ENCODE data around the gene ARHGAP30. TPM values are rescaled to one million over a fixed set of nuclear protein-coding genes. Genes with fewer than 3 reads are reported as not detected.
A peak's percentile ranks its signal among the peaks of the same experiment; 100 is the strongest.
"Not testable (repeated sequence)": the region's sequence is repeated elsewhere in the genome, so short reads cannot be mapped to it uniquely, and the experiment has no call there.

The ARHGAP30 gene
- total and polyA plus RNA-seq, 2 donors, result 40.8 to 65.7 TPM

DNA sequence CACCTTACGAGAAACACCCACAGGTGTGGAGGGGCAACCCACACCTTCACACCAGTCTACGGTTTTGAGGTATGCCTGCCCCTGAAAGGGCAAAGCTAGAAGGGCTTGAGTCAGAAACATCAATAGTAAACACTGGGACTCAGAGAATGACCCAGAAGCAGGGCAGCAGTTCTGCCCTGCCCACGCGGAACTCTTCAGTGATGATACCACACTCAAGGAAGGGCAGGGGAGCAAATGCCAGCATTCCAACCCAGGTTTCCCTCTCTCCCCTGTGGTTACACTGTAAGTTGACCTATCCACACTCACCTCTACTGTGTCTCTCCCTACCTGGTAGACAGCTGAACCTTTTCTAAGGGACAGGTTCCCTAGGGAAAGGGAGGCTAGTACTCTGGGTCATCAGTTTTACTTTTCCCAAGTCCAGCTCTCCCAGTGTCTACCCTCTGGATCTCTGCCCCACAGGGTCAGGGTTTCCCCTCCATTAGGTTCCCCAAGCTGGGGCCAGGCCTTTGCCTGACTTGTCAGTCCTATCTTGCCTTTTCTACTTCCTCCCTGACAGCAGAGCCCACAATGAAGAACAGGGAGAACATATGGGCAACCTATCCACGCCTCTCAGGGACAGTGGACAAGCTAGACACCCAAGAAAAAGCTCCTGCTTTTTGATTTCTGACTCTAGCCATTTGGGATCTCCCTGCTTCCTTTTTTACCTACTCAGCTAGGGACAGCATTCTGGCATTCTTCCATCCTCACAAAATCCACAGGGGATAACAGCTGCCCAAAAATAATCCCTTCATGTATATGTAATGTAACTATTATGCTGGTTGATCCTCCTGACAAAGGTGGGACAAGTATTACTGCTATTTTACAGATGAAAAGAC lies 51.7 kb downstream of the ARHGAP30 start:
- no peaks in the 10 kb centered on the region for H3K9me3 ChIP-seq (ENCODE audit: control insufficient read depth in 2 of 2, insufficient read depth in 1 of 2, low read length in 1 of 2)
- no peak overlapping the region for H3K27ac ChIP-seq (ENCODE audit: low read depth in 1 of 2, low read length in 1 of 2)
- H3K36me3 ChIP-seq (ENCODE audit: control insufficient read depth in 2 of 2, insufficient read depth in 2 of 2, low read length in 1 of 2), result peaks cover 0 to 2% of the 10 kb centered on the region in 2 donors
- no peak overlapping the region for H3K4me3 ChIP-seq (ENCODE audit: low read length in 2 of 2)
- H3K4me1 ChIP-seq (ENCODE audit: control insufficient read depth in 2 of 2, insufficient read depth in 2 of 2, low read length in 2 of 2), result peaks cover 14 to 43% of the 10 kb centered on the region in 2 donors
- H3K27me3 ChIP-seq (ENCODE audit: control insufficient read depth in 2 of 2, insufficient read depth in 1 of 2, low read length in 1 of 2), result peaks cover 0 to 6% of the 10 kb centered on the region in 2 donors
- WGBS, result 96% methylated on average over 5 of the region's 5 CpGs
- no peak for DNase-seq (ENCODE audit: low read depth in 6 of 9, low spot score in 9 of 9)

DNA sequence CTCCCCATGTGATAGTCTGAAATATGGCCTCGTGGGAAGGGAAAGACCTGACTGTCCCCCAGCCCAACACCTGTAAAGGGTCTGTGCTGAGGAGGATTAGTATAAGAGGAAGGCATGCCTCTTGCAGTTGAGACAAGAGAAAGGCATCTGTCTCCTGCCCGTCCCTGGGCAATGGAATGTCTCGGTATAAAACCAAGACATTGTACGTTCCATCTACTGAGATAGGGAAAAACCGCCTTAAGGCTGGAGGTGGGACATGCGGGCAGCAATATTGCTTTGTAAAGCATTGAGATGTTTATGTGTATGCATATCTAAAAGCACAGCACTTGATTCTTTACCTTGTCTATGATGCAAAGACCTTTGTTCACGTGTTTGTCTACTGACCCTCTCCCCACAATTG lies 52.5 kb downstream of the ARHGAP30 start:
- WGBS, result 95% methylated on average over 6 of the region's 7 CpGs
- H3K9me3 ChIP-seq (ENCODE audit: control insufficient read depth in 2 of 2, insufficient read depth in 1 of 2, low read length in 1 of 2); DNase-seq (ENCODE audit: low read depth in 6 of 9, low spot score in 9 of 9); H3K36me3 ChIP-seq (ENCODE audit: control insufficient read depth in 2 of 2, insufficient read depth in 2 of 2, low read length in 1 of 2); H3K4me3 ChIP-seq (ENCODE audit: low read length in 2 of 2); H3K27ac ChIP-seq (ENCODE audit: low read depth in 1 of 2, low read length in 1 of 2); H3K27me3 ChIP-seq (ENCODE audit: control insufficient read depth in 2 of 2, insufficient read depth in 1 of 2, low read length in 1 of 2): not testable (repeated sequence)
- H3K4me1 ChIP-seq (ENCODE audit: control insufficient read depth in 2 of 2, insufficient read depth in 2 of 2, low read length in 2 of 2), result peaks cover 16 to 50% of the 10 kb centered on the region in 2 donors

DNA sequence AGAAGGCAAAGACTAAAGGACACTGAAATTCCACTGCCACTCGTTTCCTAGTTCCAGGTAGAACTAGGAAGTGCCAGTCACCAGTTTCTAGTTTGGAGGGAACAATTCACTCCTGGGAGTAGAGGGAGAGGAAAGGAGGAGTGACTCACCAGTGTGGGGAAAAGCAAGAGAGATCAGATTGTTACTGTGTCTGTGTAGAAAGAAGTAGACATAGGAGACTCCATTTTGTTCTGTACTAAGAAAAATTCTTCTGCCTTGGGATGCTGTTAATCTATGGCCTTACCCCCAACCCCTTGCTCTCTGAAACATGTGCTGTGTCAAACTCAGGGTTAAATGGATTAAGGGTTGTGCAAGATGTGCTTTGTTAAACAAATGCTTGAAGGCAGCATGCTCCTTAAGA lies 53.0 kb downstream of the ARHGAP30 start:
- H3K4me3 ChIP-seq (ENCODE audit: low read length in 2 of 2); H3K27me3 ChIP-seq (ENCODE audit: control insufficient read depth in 2 of 2, insufficient read depth in 1 of 2, low read length in 1 of 2); H3K36me3 ChIP-seq (ENCODE audit: control insufficient read depth in 2 of 2, insufficient read depth in 2 of 2, low read length in 1 of 2); H3K9me3 ChIP-seq (ENCODE audit: control insufficient read depth in 2 of 2, insufficient read depth in 1 of 2, low read length in 1 of 2); H3K27ac ChIP-seq (ENCODE audit: low read depth in 1 of 2, low read length in 1 of 2); DNase-seq (ENCODE audit: low read depth in 6 of 9, low spot score in 9 of 9): not testable (repeated sequence)
- H3K4me1 ChIP-seq (ENCODE audit: control insufficient read depth in 2 of 2, insufficient read depth in 2 of 2, low read length in 2 of 2), result peaks cover 16 to 52% of the 10 kb centered on the region in 2 donors
- WGBS, result 92% methylated on average over 1 of the region's 1 CpG

DNA sequence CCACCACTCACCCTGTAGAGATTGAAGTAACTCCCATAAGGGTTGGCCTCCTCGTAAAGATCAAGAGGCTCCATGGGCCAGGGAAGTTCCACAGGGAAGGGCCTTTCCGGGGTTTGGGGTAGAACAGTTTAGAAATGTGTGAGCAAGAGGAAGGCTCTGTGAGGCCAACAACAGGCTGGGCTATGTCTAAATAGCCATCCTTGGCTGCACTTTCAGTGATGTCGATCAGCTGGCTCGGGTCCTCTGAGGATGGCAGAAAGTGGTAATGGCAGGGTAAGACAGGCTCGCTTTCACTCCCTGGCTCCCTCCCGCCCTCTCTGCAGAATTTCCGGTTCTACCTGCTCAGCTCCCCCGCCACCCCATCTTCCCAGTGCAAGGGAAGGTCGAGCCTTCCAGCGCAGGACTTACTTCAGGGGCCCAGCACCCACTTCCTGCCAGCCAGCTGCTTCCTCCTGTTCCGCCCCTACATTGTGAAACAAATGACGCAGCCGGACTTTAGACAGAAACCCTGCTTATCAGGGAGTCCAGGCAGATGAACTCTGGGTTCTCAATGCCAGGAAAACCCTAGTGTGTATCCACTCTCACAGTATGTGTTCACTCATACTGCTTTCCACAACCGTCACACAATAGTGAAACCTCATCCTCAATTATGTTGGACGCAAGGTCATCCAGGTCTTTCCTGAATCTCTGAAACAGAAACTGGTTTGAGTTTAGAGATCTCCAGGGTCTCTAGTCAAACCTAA lies 56.0 kb downstream of the ARHGAP30 start:
- Histone ChIP-seq H3K36me3 (ENCODE audit: control insufficient read depth in 2 of 2, insufficient read depth in 2 of 2, low read length in 1 of 2) (peaks cover 0 to 2% of the 10 kb centered on the region in 2 donors), H3K4me3 (ENCODE audit: low read length in 2 of 2) (peak overlapping the region; percentile 21 to 37), H3K27ac (ENCODE audit: low read depth in 1 of 2, low read length in 1 of 2) (peak overlapping the region; percentile 87 to 94), H3K27me3 (ENCODE audit: control insufficient read depth in 2 of 2, insufficient read depth in 1 of 2, low read length in 1 of 2) (no peaks in the 10 kb centered on the region), H3K4me1 (ENCODE audit: control insufficient read depth in 2 of 2, insufficient read depth in 2 of 2, low read length in 2 of 2) (peaks cover 12 to 34% of the 10 kb centered on the region in 2 donors), H3K9me3 (ENCODE audit: control insufficient read depth in 2 of 2, insufficient read depth in 1 of 2, low read length in 1 of 2) (no peaks in the 10 kb centered on the region)
- 7% methylated on average over 15 of the region's 15 CpGs for WGBS
- peak in 7 of 9 donors; percentile 49 to 83 (median 63) for DNase-seq (ENCODE audit: low read depth in 6 of 9, low spot score in 9 of 9)

DNA sequence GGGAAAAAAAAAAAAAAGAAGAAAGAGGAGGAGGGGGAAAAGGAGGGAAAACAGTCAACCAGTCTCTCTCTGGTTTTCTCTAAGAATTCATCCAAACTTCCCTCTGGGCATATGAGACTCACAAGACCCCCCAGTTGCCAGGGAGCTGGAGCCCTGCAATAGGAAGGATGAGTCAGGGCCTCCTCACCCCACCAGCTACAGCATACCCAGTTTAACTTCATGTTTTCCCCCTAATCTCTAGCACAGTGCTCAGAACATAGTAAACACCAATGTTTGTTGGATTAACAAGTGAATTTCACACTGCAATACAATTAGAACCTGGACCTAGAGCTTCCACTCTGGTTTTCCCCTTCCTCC lies 56.6 kb downstream of the ARHGAP30 start:
- Histone ChIP-seq H3K36me3 (ENCODE audit: control insufficient read depth in 2 of 2, insufficient read depth in 2 of 2, low read length in 1 of 2) (peaks cover 0 to 2% of the 10 kb centered on the region in 2 donors), H3K4me1 (ENCODE audit: control insufficient read depth in 2 of 2, insufficient read depth in 2 of 2, low read length in 2 of 2) (peaks cover 12 to 28% of the 10 kb centered on the region in 2 donors), H3K27me3 (ENCODE audit: control insufficient read depth in 2 of 2, insufficient read depth in 1 of 2, low read length in 1 of 2) (no peaks in the 10 kb centered on the region), H3K4me3 (ENCODE audit: low read length in 2 of 2) (peak overlapping the region; percentile 21 to 37), H3K9me3 (ENCODE audit: control insufficient read depth in 2 of 2, insufficient read depth in 1 of 2, low read length in 1 of 2) (no peaks in the 10 kb centered on the region), H3K27ac (ENCODE audit: low read depth in 1 of 2, low read length in 1 of 2) (peak overlapping the region; percentile 87 to 94)
- no peak for DNase-seq (ENCODE audit: low read depth in 6 of 9, low spot score in 9 of 9)

DNA sequence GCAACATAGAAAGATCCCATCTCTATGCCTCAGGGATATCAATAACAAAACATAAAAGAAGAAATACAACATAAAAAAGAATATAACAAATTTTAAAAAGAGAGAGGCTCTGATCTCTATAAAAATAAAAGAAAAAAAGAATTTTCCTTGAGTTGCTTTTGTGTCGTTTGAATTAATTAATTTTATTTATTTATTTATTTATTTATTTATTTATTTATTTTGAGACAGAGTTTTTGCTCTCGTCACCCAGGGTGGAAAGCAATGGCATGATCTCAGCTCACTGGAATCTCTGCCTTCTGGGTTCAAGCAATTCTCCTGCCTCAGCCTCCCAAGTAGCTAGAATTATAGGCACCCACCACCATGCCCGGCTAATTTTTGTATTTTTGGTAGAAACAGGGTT lies 57.3 kb downstream of the ARHGAP30 start:
- Histone ChIP-seq H3K4me1 (ENCODE audit: control insufficient read depth in 2 of 2, insufficient read depth in 2 of 2, low read length in 2 of 2) (peaks cover 12 to 25% of the 10 kb centered on the region in 2 donors), H3K36me3 (ENCODE audit: control insufficient read depth in 2 of 2, insufficient read depth in 2 of 2, low read length in 1 of 2) (peaks cover 0 to 2% of the 10 kb centered on the region in 2 donors), H3K27ac (ENCODE audit: low read depth in 1 of 2, low read length in 1 of 2) (no peak overlapping the region), H3K27me3 (ENCODE audit: control insufficient read depth in 2 of 2, insufficient read depth in 1 of 2, low read length in 1 of 2) (no peaks in the 10 kb centered on the region), H3K4me3 (ENCODE audit: low read length in 2 of 2) (no peak overlapping the region), H3K9me3 (ENCODE audit: control insufficient read depth in 2 of 2, insufficient read depth in 1 of 2, low read length in 1 of 2) (no peaks in the 10 kb centered on the region)
- no peak for DNase-seq (ENCODE audit: low read depth in 6 of 9, low spot score in 9 of 9)
- WGBS, result 97% methylated on average over 3 of the region's 3 CpGs

DNA sequence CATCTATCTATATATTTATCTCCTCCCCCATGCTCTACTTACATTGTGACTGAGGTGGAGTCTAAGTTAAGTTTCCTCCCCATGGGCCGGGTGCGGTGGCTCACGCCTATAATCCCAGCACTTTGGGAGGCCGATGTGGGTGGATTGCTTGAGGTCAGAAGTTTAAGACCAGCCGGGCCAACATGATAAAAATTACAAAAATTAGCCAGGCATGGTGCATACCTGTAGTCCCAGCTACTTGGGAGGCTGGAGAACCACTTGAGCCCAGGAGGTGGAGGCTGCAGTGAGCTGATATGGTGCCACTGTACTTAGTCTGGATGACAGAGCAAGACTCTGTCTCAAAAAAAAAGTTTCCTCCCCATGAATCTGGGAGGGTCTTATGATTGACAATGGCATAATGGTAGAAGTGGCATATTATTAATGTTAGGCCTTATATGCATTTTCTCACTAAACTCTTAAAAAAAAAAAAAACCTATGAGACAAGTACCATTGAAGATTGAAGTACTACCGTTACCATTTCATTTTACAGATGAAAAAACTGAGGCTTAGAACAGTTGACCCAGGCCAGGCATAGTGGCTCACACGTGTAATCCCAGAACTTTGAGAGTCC lies 60.0 kb downstream of the ARHGAP30 start:
- H3K36me3 ChIP-seq (ENCODE audit: control insufficient read depth in 2 of 2, insufficient read depth in 2 of 2, low read length in 1 of 2), result peaks cover 0 to 2% of the 10 kb centered on the region in 2 donors
- H3K27me3 ChIP-seq (ENCODE audit: control insufficient read depth in 2 of 2, insufficient read depth in 1 of 2, low read length in 1 of 2), result no peaks in the 10 kb centered on the region
- peaks cover 12 to 25% of the 10 kb centered on the region in 2 donors for H3K4me1 ChIP-seq (ENCODE audit: control insufficient read depth in 2 of 2, insufficient read depth in 2 of 2, low read length in 2 of 2)
- 97% methylated on average over 7 of the region's 7 CpGs for WGBS
- H3K9me3 ChIP-seq (ENCODE audit: control insufficient read depth in 2 of 2, insufficient read depth in 1 of 2, low read length in 1 of 2), result no peaks in the 10 kb centered on the region
- H3K27ac ChIP-seq (ENCODE audit: low read depth in 1 of 2, low read length in 1 of 2), result no peak overlapping the region
- no peak for DNase-seq (ENCODE audit: low read depth in 6 of 9, low spot score in 9 of 9)
- H3K4me3 ChIP-seq (ENCODE audit: low read length in 2 of 2), result no peak overlapping the region

DNA sequence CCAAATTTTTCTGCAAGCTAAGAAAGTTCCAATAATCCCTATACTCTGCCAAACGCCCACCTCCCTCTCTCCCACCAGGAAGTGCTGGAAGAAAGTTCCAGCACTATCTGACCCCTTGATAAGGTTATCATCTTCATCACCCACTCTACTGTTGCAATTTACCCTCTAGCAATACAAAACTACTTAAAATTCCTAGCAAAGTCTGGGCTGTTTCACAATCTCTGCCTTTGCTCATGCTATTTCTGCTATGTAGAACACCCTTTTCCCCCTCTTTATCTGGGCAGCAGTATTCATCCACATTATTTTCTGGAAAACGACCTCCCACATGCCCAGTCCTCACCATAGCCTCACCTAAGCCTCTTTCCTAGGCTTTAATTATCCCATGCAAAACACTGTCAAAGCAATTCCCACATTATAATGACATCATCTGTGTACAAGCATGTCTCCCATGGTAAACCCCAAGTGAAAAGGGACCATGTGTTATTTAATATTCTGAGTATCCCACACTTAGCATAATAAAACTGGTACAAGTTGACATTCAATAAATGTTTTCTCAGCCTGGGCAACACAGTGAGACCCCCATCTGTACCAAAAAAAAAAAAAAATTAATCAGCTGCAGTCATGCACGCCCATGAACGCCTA lies 60.7 kb downstream of the ARHGAP30 start:
- Histone ChIP-seq H3K4me1 (ENCODE audit: control insufficient read depth in 2 of 2, insufficient read depth in 2 of 2, low read length in 2 of 2) (peaks cover 12 to 21% of the 10 kb centered on the region in 2 donors), H3K36me3 (ENCODE audit: control insufficient read depth in 2 of 2, insufficient read depth in 2 of 2, low read length in 1 of 2) (peaks cover 0 to 2% of the 10 kb centered on the region in 2 donors), H3K27ac (ENCODE audit: low read depth in 1 of 2, low read length in 1 of 2) (no peak overlapping the region), H3K27me3 (ENCODE audit: control insufficient read depth in 2 of 2, insufficient read depth in 1 of 2, low read length in 1 of 2) (no peaks in the 10 kb centered on the region), H3K9me3 (ENCODE audit: control insufficient read depth in 2 of 2, insufficient read depth in 1 of 2, low read length in 1 of 2) (no peaks in the 10 kb centered on the region), H3K4me3 (ENCODE audit: low read length in 2 of 2) (no peak overlapping the region)
- 96% methylated on average over 4 of the region's 4 CpGs for WGBS
- DNase-seq (ENCODE audit: low read depth in 6 of 9, low spot score in 9 of 9), result no peak

Data from thymus (tissue), 11 donors.